CD14-positive monocyte (primary cell): Measurements from ENCODE around the gene SLX9. TPM values are rescaled to one million over a fixed set of nuclear protein-coding genes. Genes with fewer than 3 reads are reported as not detected.

ENCODE experiments used
- DNase-seq, 3 donors: peaks; one replicate each; pipeline ENCODE4 v3.0.0-alpha.2; 2011 to 2022
- H2AFZ ChIP-seq: 2 replicates; pipeline ENCODE4 v1.6.0; 2012; ENCODE audit warnings: mild to moderate bottlenecking, low read depth, low read length, inconsistent platforms; ENCODE audit not compliant: insufficient read depth, poor library complexity, severe bottlenecking
- H3K27ac ChIP-seq, 2 donors: 1 replicate in 1 of 2; 2 replicates in 1 of 2; pipeline ENCODE4 v1.5.1; 2012 to 2013; ENCODE audit warnings: low read length in 2 of 2, control low read depth in 1 of 2, inconsistent platforms in 1 of 2, low read depth in 1 of 2, mild to moderate bottlenecking in 1 of 2
- H3K27me3 ChIP-seq, 2 donors: one replicate each; pipeline versions ENCODE4 v1.6.0 to v1.6.1; 2011 to 2013; ENCODE audit warnings: low read length in 2 of 2; ENCODE audit not compliant: control insufficient read depth in 2 of 2, insufficient read depth in 2 of 2
- H3K36me3 ChIP-seq, 2 donors: replicated peaks in 1 of 2; 1 replicate in 1 of 2; 2 replicates in 1 of 2; pipeline versions ENCODE4 v1.5.1 to v1.6.1; 2012 to 2013; ENCODE audit warnings: low read length in 2 of 2, control low read depth in 1 of 2, inconsistent platforms in 1 of 2, mild to moderate bottlenecking in 1 of 2; ENCODE audit not compliant: insufficient read depth in 2 of 2, control insufficient read depth in 1 of 2
- H3K4me1 ChIP-seq, 2 donors: 1 replicate in 1 of 2; 2 replicates in 1 of 2; pipeline versions ENCODE4 v1.5.1 to v1.6.1; 2012 to 2013; ENCODE audit warnings: low read length in 2 of 2, control low read depth in 1 of 2, inconsistent platforms in 1 of 2, mild to moderate bottlenecking in 1 of 2, moderate library complexity in 1 of 2; ENCODE audit not compliant: insufficient read depth in 2 of 2, control insufficient read depth in 1 of 2
- H3K4me2 ChIP-seq: replicated peaks from 2 replicates; pipeline ENCODE3; 2012; ENCODE audit warnings: low read length, moderate library complexity, mild to moderate bottlenecking; ENCODE audit not compliant: poor library complexity, severe bottlenecking; ENCODE audit errors: extremely low read depth
- H3K4me3 ChIP-seq, 3 experiments: fragments of 200-600 bp in 1 of 3; sonication (generic) in 1 of 3; replicated peaks in 1 of 3; 1 replicate in 2 of 3; 2 replicates in 1 of 3; pipeline ENCODE4 v1.5.1; 2011 to 2013; ENCODE audit warnings: low read length in 3 of 3, mild to moderate bottlenecking in 3 of 3, control low read depth in 2 of 3, low read depth in 2 of 3, inconsistent platforms in 1 of 3, moderate library complexity in 1 of 3
- H3K79me2 ChIP-seq: 2 replicates; pipeline ENCODE4 v1.6.0; 2012; ENCODE audit warnings: mild to moderate bottlenecking, control low read depth, inconsistent platforms, low read length, moderate library complexity; ENCODE audit not compliant: insufficient read depth
- H3K9ac ChIP-seq: 2 replicates; pipeline ENCODE4 v1.6.0; 2017; ENCODE audit warnings: low read length, mild to moderate bottlenecking; ENCODE audit not compliant: insufficient read depth, poor library complexity, severe bottlenecking
- H3K9me3 ChIP-seq, 2 donors: replicated peaks in 1 of 2; 1 replicate in 1 of 2; 2 replicates in 1 of 2; pipeline versions ENCODE4 v1.5.1 to v1.6.1; 2012 to 2013; ENCODE audit warnings: low read length in 2 of 2, control low read depth in 1 of 2; ENCODE audit not compliant: control insufficient read depth in 1 of 2, insufficient read depth in 1 of 2
- H4K20me1 ChIP-seq: 2 replicates; pipeline ENCODE4 v1.6.0; 2012; ENCODE audit warnings: mild to moderate bottlenecking, low read length, control low read depth, moderate library complexity; ENCODE audit not compliant: insufficient read depth
- H3K27ac Mint-ChIP-seq, 7 donors: one replicate each; pipeline ENCODE4 v1.8.0; 2020; ENCODE audit warnings: mild to moderate bottlenecking in 7 of 7, mixed read lengths in 7 of 7, moderate library complexity in 6 of 7, inconsistent platforms in 2 of 7
- H3K27me3 Mint-ChIP-seq, 3 donors: one replicate each; pipeline ENCODE4 v1.8.0; 2021 to 2022; ENCODE audit warnings: low read depth in 3 of 3, mild to moderate bottlenecking in 3 of 3, mixed read lengths in 3 of 3, moderate library complexity in 3 of 3, inconsistent platforms in 1 of 3
- H3K36me3 Mint-ChIP-seq, 2 donors: one replicate each; pipeline ENCODE4 v1.8.0; 2020; ENCODE audit warnings: mixed read lengths in 2 of 2, inconsistent platforms in 1 of 2, mild to moderate bottlenecking in 1 of 2
- H3K4me1 Mint-ChIP-seq: one replicate; pipeline ENCODE4 v1.8.0; 2020; ENCODE audit warnings: mild to moderate bottlenecking, mixed read lengths
- H3K4me3 Mint-ChIP-seq, 2 donors: one replicate each; pipeline ENCODE4 v1.8.0; 2020; ENCODE audit warnings: mild to moderate bottlenecking in 2 of 2, mixed read lengths in 2 of 2, moderate library complexity in 1 of 2
- H3K9me3 Mint-ChIP-seq, 7 donors: one replicate each; pipeline ENCODE4 v1.8.0; 2020 to 2022; ENCODE audit warnings: mixed read lengths in 7 of 7, mild to moderate bottlenecking in 6 of 7, moderate library complexity in 6 of 7, inconsistent platforms in 2 of 7
- WGBS: methylation state at CpG from one replicate; pipeline ENCODE4 v1.1.5; 2013; ENCODE audit warnings: missing lambda C conversion rate; ENCODE audit not compliant: insufficient coverage; 5-methylcytosine and 5-hydroxymethylcytosine counted together
- intact Hi-C, 2 donors: fragments of 100-400 bp; cut with micrococcal nuclease; formaldehyde crosslinking; loops; one replicate each; pipeline versions ENCODE4 v1.15.0 to v1.15.1; 2023
- polyA plus RNA-seq, 3 donors: library from polyadenylated mRNA; depleted of rRNA in 1 of 3; unstranded in 2 of 3; stranded (reverse) in 1 of 3; fragments of 300-500 nt in 2 of 3; fragments of >200 nt in 1 of 3; fragmentation: Illumina TruSeq in 2 of 3; gene quantifications; 1 replicate in 2 of 3; 2 replicates in 1 of 3; pipeline ENCODE4 v1.2.3, GENCODE V29; 2012 to 2021
- TF ChIP-seq, protein P1 (sequence below): fragments of 200-600 bp; IDR thresholded peaks from one replicate; pipeline ENCODE4 v1.8.0; 2022; ENCODE audit warnings: antibody characterized with exemption, mild to moderate bottlenecking

SLX9 gene
- polyA plus RNA-seq, 3 donors, result 7.5 to 9.0 (median 9.0) TPM

DNA sequence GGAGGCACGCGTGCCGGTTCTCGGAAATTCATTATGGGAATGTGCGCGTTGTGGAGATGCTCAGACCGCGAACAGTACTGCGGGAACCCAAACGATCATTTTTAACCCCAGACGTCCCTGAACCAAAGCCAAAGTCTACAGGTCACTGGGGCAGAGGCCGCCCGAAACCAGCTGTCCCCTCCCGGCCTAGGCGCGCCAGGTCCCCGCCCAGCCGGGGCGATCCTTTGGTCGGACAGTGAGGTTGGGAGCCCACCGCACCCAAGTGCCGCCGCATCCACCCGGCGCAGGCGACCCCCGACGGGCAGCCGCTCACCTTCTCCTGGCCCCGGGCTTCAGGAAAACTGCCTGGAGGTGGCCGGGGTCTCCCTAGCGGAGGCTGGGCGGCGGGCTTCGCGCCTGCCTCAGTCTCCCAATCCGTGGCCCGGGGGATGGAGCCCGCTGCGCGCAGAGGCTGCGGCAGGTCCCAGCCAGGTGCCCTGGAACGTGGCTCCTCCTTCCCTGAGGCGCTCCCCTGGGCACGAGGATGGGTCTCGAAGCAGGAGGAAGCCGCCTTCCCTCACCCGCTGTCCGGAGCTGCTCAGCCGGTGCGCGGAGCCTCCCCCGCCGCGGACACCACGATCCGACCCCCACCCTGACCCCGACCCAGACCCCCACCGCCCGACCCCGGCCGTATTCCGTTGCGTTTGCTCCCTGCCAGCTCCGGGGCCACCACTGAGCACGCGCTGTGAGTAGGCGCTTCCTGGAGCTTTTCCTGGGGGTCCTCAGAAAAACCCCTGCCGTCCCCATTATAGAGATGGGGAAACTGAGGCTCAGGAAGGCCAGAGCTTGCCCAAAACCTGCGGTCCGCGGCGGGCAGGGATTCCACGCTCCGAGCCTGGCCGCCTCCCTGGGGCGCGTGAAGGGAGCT, 8.1 kb upstream of the SLX9 start:
- Histone ChIP-seq H3K9ac (peak overlapping the region; percentile 76), H4K20me1 (peaks cover 30% of the 10 kb centered on the region), H3K27ac (peak overlapping the region; percentile 76 to 84), H3K4me3 (peak overlapping the region; percentile 71 to 81 (median 79)), H3K27me3 (no peaks in the 10 kb centered on the region), H3K9me3 (no peaks in the 10 kb centered on the region), H3K79me2 (peaks cover 80% of the 10 kb centered on the region), H3K36me3 (peaks cover 0 to 7% of the 10 kb centered on the region in 2 donors), H2AFZ (peak overlapping the region; percentile 61), H3K4me1 (peaks cover 65 to 70% of the 10 kb centered on the region in 2 donors), H3K4me2 (peak overlapping the region; percentile 88)
- Mint-ChIP-seq H3K27ac (peak overlapping the region; percentile 86 to 94 (median 91)), H3K9me3 (peaks cover 0 to 1% (median 0%) of the 10 kb centered on the region in 7 donors), H3K4me3 (peak overlapping the region; percentile 81 to 95), H3K4me1 (peaks cover 60% of the 10 kb centered on the region), H3K27me3 (peaks cover 0 to 7% (median 3%) of the 10 kb centered on the region in 3 donors), H3K36me3 (peaks cover 10 to 31% of the 10 kb centered on the region in 2 donors)
- TF ChIP-seq, protein P1, sequence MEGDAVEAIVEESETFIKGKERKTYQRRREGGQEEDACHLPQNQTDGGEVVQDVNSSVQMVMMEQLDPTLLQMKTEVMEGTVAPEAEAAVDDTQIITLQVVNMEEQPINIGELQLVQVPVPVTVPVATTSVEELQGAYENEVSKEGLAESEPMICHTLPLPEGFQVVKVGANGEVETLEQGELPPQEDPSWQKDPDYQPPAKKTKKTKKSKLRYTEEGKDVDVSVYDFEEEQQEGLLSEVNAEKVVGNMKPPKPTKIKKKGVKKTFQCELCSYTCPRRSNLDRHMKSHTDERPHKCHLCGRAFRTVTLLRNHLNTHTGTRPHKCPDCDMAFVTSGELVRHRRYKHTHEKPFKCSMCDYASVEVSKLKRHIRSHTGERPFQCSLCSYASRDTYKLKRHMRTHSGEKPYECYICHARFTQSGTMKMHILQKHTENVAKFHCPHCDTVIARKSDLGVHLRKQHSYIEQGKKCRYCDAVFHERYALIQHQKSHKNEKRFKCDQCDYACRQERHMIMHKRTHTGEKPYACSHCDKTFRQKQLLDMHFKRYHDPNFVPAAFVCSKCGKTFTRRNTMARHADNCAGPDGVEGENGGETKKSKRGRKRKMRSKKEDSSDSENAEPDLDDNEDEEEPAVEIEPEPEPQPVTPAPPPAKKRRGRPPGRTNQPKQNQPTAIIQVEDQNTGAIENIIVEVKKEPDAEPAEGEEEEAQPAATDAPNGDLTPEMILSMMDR, result no peak
- DNase-seq, result no peak
- intact Hi-C loops, result loop anchor here in 1 of 2 donors (2.0 to 5.0 kb wide), 2 partner anchors 15 to 114 kb away; partner anchors contain the start of gene SUMO3
- under 1% methylated on average over 72 of the region's 78 CpGs for WGBS

DNA sequence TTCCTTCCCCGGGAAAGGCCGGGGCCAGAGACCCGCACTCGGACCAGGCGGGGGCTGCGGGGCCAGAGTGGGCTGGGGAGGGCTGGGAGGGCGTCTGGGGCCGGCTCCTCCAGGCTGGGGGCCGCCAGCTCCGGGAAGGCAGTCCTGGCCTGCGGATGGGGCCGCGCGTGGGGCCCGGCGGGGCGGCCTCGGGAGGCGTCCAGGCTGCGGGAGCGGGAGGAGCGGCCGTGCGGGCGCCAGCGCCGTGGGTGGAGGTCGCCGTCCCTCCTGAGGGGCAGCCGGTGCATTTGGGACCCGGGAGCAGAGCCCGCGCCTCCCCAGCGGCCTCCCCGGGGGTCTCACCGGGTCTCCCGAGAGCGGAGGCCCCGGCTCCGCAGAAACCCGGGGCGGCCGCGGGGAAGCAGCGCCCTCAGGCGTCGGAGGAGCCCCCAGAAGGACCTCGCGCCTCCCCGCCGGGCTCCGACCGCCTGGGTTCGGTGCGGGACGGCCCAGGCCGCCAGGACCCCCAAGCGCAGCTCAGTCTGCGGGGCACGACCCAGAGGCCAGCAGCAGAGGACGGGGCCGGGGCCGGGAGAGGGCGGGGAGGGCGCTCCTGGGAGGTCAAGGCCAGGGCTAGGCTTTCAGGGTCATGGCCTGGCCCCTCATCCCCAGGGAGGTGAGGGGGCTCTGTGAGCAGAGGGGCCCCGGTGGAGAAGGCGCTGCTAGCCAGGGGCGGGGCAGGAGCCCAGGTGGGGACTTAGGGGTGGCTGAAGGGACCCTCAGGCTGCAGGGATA, 7.2 kb upstream of the SLX9 start:
- Histone ChIP-seq H3K9me3 (peaks cover under 1 to 2% of the 10 kb centered on the region in 2 donors), H4K20me1 (peaks cover 30% of the 10 kb centered on the region), H3K9ac (peak overlapping the region; percentile 76), H3K4me3 (peak overlapping the region; percentile 71 to 81 (median 79)), H3K4me2 (peak overlapping the region; percentile 88), H3K36me3 (peaks cover 0 to 7% of the 10 kb centered on the region in 2 donors), H3K4me1 (peaks cover 56 to 61% of the 10 kb centered on the region in 2 donors), H3K27ac (peak overlapping the region; percentile 76 to 84), H3K27me3 (no peaks in the 10 kb centered on the region), H3K79me2 (peaks cover 71% of the 10 kb centered on the region), H2AFZ (peak overlapping the region; percentile 61)
- WGBS, result under 1% methylated on average over 66 of the region's 68 CpGs
- TF ChIP-seq, protein P1, result peak; percentile 71
- Mint-ChIP-seq H3K27me3 (peaks cover 0 to 7% (median 3%) of the 10 kb centered on the region in 3 donors), H3K4me1 (peaks cover 51% of the 10 kb centered on the region), H3K4me3 (peak overlapping the region; percentile 81 to 95), H3K36me3 (peaks cover 10 to 32% of the 10 kb centered on the region in 2 donors), H3K9me3 (peaks cover 0 to 6% (median 2%) of the 10 kb centered on the region in 7 donors), H3K27ac (peak overlapping the region in 3 of 7 donors; percentile 57 to 82 (median 63))
- intact Hi-C loops, result loop anchor here in 1 of 2 donors (5.0 kb wide), 1 partner anchor 115 kb away; the partner anchor contains the start of gene SUMO3
- peak in 2 of 3 donors; percentile 38 to 44 for DNase-seq
